SJCRH30 (cell line): ENCODE measurements around the gene ZNF784. TPM values are rescaled to one million over a fixed set of nuclear protein-coding genes. Genes with fewer than 3 reads are reported as not detected.

ENCODE experiments used
- DNase-seq, 2 experiments: peaks; one replicate each; pipeline ENCODE4 v3.0.0-alpha.2; 2015 to 2020
- H3K27ac ChIP-seq: fragments of 250-450 bp; sonication (Bioruptor Pico); 2 replicates; pipeline ENCODE4 v1.5.1; 2020; ENCODE audit warnings: mild to moderate bottlenecking, moderate library complexity
- H3K27me3 ChIP-seq: fragments of 250-450 bp; sonication (Bioruptor Pico); 2 replicates; pipeline ENCODE4 v1.5.1; 2020; ENCODE audit warnings: mild to moderate bottlenecking, moderate library complexity
- H3K36me3 ChIP-seq: fragments of 250-450 bp; sonication (Bioruptor Pico); 2 replicates; pipeline ENCODE4 v1.5.1; 2020; ENCODE audit warnings: mild to moderate bottlenecking, moderate library complexity
- H3K4me1 ChIP-seq: fragments of 250-450 bp; sonication (Bioruptor Pico); 2 replicates; pipeline ENCODE4 v1.5.1; 2020; ENCODE audit warnings: mild to moderate bottlenecking, moderate library complexity
- H3K4me3 ChIP-seq: fragments of 250-450 bp; sonication (Bioruptor Pico); 2 replicates; pipeline ENCODE4 v1.5.1; 2020; ENCODE audit warnings: mild to moderate bottlenecking, moderate library complexity
- H3K9me3 ChIP-seq: fragments of 250-450 bp; sonication (Bioruptor Pico); replicated peaks from 2 replicates; pipeline ENCODE4 v1.5.1; 2020; ENCODE audit warnings: mild to moderate bottlenecking, moderate library complexity
- total RNA-seq: library from RNA; depleted of rRNA; stranded (reverse); fragments of >200 nt; shearing (Covaris generic); gene quantifications from 2 replicates; pipeline ENCODE4 v1.2.3, GENCODE V29; 2014

The ZNF784 gene
- total RNA-seq, 1 experiment from 2014 or later = 3.1 TPM

- peaks cover 8% of the 10 kb centered on the region; the same call in 1 of the 2 replicates for H3K36me3 ChIP-seq
- no peak overlapping the region for H3K27ac ChIP-seq
- no peaks in the 10 kb centered on the region for H3K9me3 ChIP-seq
- H3K4me3 ChIP-seq = no peak overlapping the region
- H3K27me3 ChIP-seq = no peaks in the 10 kb centered on the region
- no peak for DNase-seq
- no peaks in the 10 kb centered on the region for H3K4me1 ChIP-seq
Measured at GRCh38 chr19:55651236-55651635, 26.9 kb upstream of the ZNF784 start.

GRCh38 chr19:55650602-55651230 is 26.4 kb upstream of the ZNF784 start:
- Histone ChIP-seq H3K4me1 (no peaks in the 10 kb centered on the region), H3K27me3 (no peaks in the 10 kb centered on the region), H3K9me3 (no peaks in the 10 kb centered on the region), H3K4me3 (no peak overlapping the region), H3K27ac (no peak overlapping the region), H3K36me3 (peaks cover 8% of the 10 kb centered on the region)
- DNase-seq = no peak

- Histone ChIP-seq H3K36me3 (peaks cover 13% of the 10 kb centered on the region), H3K9me3 (no peaks in the 10 kb centered on the region), H3K27me3 (no peaks in the 10 kb centered on the region), H3K4me1 (no peaks in the 10 kb centered on the region), H3K27ac (no peak overlapping the region), H3K4me3 (no peak overlapping the region)
- DNase-seq = no peak
Measured at GRCh38 chr19:55650126-55650557, 25.8 kb upstream of the ZNF784 start.

GRCh38 chr19:55649268-55650125 is 25.1 kb upstream of the ZNF784 start:
- DNase-seq = no peak
- Histone ChIP-seq H3K27me3 (no peaks in the 10 kb centered on the region), H3K9me3 (no peaks in the 10 kb centered on the region), H3K4me3 (no peak overlapping the region), H3K4me1 (no peaks in the 10 kb centered on the region), H3K36me3 (peaks cover 19% of the 10 kb centered on the region), H3K27ac (no peak overlapping the region)

GRCh38 chr19:55648585-55649267 is 24.4 kb upstream of the ZNF784 start:
- Histone ChIP-seq H3K36me3 (peaks cover 19% of the 10 kb centered on the region), H3K27ac (no peak overlapping the region; the same call in 1 of the 2 replicates), H3K27me3 (no peaks in the 10 kb centered on the region), H3K9me3 (no peaks in the 10 kb centered on the region), H3K4me3 (peak overlapping the region; percentile 88), H3K4me1 (no peaks in the 10 kb centered on the region)
- DNase-seq = peak in 1 of 2 experiments; percentile 35

GRCh38 chr19:55647732-55648584 is 23.6 kb upstream of the ZNF784 start, which contains the start of gene CCDC106:
CCDC106 (plus strand) TSS chr19:55648212; CDS start chr19:55649047, 835 bp downstream.
- Histone ChIP-seq H3K9me3 (no peaks in the 10 kb centered on the region), H3K4me3 (peak within 1 kb of the TSS; percentile 88), H3K27me3 (no peaks in the 10 kb centered on the region), H3K4me1 (peaks cover 3% of the 10 kb centered on the region; the same call in 1 of the 2 replicates), H3K27ac (peak within 1 kb of the TSS; percentile 72), H3K36me3 (peaks cover 19% of the 10 kb centered on the region)
- DNase-seq = peak; percentile 82 to 84

GRCh38 chr19:55646889-55647731 is 22.7 kb upstream of the ZNF784 start:
- Histone ChIP-seq H3K4me1 (peaks cover 8% of the 10 kb centered on the region; the same call in 1 of the 2 replicates), H3K4me3 (peak overlapping the region; percentile 88), H3K27me3 (no peaks in the 10 kb centered on the region), H3K36me3 (peaks cover 19% of the 10 kb centered on the region), H3K27ac (no peak overlapping the region), H3K9me3 (no peaks in the 10 kb centered on the region)
- DNase-seq = no peak

GRCh38 chr19:55645512-55645881 is 21.1 kb upstream of the ZNF784 start:
- no peaks in the 10 kb centered on the region for H3K9me3 ChIP-seq
- peaks cover 9% of the 10 kb centered on the region; the same call in 1 of the 2 replicates for H3K4me1 ChIP-seq
- no peak for DNase-seq
- peaks cover 19% of the 10 kb centered on the region for H3K36me3 ChIP-seq
- no peak overlapping the region for H3K27ac ChIP-seq
- no peaks in the 10 kb centered on the region for H3K27me3 ChIP-seq
- no peak overlapping the region for H3K4me3 ChIP-seq

GRCh38 chr19:55644842-55645511 is 20.6 kb upstream of the ZNF784 start:
- no peak for DNase-seq
- Histone ChIP-seq H3K9me3 (no peaks in the 10 kb centered on the region), H3K4me1 (peaks cover 9% of the 10 kb centered on the region; the same call in 1 of the 2 replicates), H3K36me3 (peaks cover 19% of the 10 kb centered on the region), H3K27me3 (no peaks in the 10 kb centered on the region), H3K4me3 (no peak overlapping the region), H3K27ac (no peak overlapping the region)

- no peak overlapping the region; the same call in 1 of the 2 replicates for H3K27ac ChIP-seq
- peaks cover 19% of the 10 kb centered on the region for H3K36me3 ChIP-seq
- no peaks in the 10 kb centered on the region for H3K9me3 ChIP-seq
- H3K4me1 ChIP-seq = peaks cover 9% of the 10 kb centered on the region; the same call in 1 of the 2 replicates
- H3K27me3 ChIP-seq = no peaks in the 10 kb centered on the region
- no peak for DNase-seq
- peak overlapping the region; percentile 84 for H3K4me3 ChIP-seq
Measured at GRCh38 chr19:55644191-55644833, 19.9 kb upstream of the ZNF784 start.

GRCh38 chr19:55643887-55644176 is 19.5 kb upstream of the ZNF784 start:
- Histone ChIP-seq H3K36me3 (peaks cover 19% of the 10 kb centered on the region), H3K4me1 (peaks cover 9% of the 10 kb centered on the region; the same call in 1 of the 2 replicates), H3K27me3 (no peaks in the 10 kb centered on the region), H3K27ac (no peak overlapping the region; the same call in 1 of the 2 replicates), H3K4me3 (peak overlapping the region; percentile 84), H3K9me3 (no peaks in the 10 kb centered on the region)
- DNase-seq = no peak

- peaks cover 19% of the 10 kb centered on the region for H3K36me3 ChIP-seq
- peak; percentile 73 to 83 for DNase-seq
- H3K4me1 ChIP-seq = peaks cover 9% of the 10 kb centered on the region; the same call in 1 of the 2 replicates
- no peaks in the 10 kb centered on the region for H3K9me3 ChIP-seq
- peak within 1 kb of the TSS; percentile 84 for H3K4me3 ChIP-seq
- no peak within 1 kb of the TSS; the same call in 1 of the 2 replicates for H3K27ac ChIP-seq
- no peaks in the 10 kb centered on the region for H3K27me3 ChIP-seq
Measured at GRCh38 chr19:55643003-55643886, 18.9 kb upstream of the ZNF784 start, which contains the start of gene ZNF581. ZNF581 (plus strand) TSS chr19:55643649; CDS start chr19:55644572, 923 bp downstream.
